Muscle of back (tissue), 11 donors: ENCODE data around the gene DBH. TPM values are rescaled to one million over a fixed set of nuclear protein-coding genes. Genes with fewer than 3 reads are reported as not detected.

ENCODE experiments used
- DNase-seq, 3 donors: peaks; one replicate each; pipeline versions ENCODE4 v3.0.0 to v3.0.0-alpha.2; 2013
- polyA plus RNA-seq, 10 donors: library from polyadenylated mRNA; unstranded; fragments of 120-200 nt; gene quantifications; one replicate each; pipeline ENCODE4 v1.2.1, GENCODE V29; 2013; ENCODE audit not compliant: insufficient read length in 10 of 10

DBH gene
- polyA plus RNA-seq, 10 donors = 0.42 to 0.96 (median 0.63) TPM

GRCh38 chr9:133701321-133701980 is 65.3 kb downstream of the DBH start:
- no peak for DNase-seq

- peak in 2 of 3 donors; percentile 27 to 83 for DNase-seq
Observed at GRCh38 chr9:133701981-133702797, 66.0 kb downstream of the DBH start.

GRCh38 chr9:133702798-133703590 is 66.8 kb downstream of the DBH start:
- no peak for DNase-seq

- DNase-seq = no peak
Observed at GRCh38 chr9:133703591-133704399, 67.6 kb downstream of the DBH start.

- DNase-seq = no peak
Observed at GRCh38 chr9:133704711-133705181, 68.6 kb downstream of the DBH start.

- DNase-seq = no peak
Observed at GRCh38 chr9:133705576-133705975, 69.4 kb downstream of the DBH start.

- no peak for DNase-seq
Observed at GRCh38 chr9:133706307-133707050, 70.3 kb downstream of the DBH start.

GRCh38 chr9:133707065-133707762 is 71.1 kb downstream of the DBH start:
- peak; percentile 39 to 69 (median 48) for DNase-seq

- DNase-seq = no peak
Observed at GRCh38 chr9:133707763-133708245, 71.6 kb downstream of the DBH start.

GRCh38 chr9:133708246-133709014 is 72.3 kb downstream of the DBH start:
- DNase-seq = no peak

Other genes with a start within 250 kb of the DBH start
- gene REXO4, start 218.4 kb upstream of the DBH start, polyA plus RNA-seq = 10 to 100 TPM; 27.8 to 35.3 (median 32.1) TPM
- gene ADAMTS13, start 214.0 kb upstream of the DBH start, polyA plus RNA-seq = 1 to 10 TPM; 3.8 to 8.6 (median 5.9) TPM
- gene CACFD1, start 176.4 kb upstream of the DBH start, polyA plus RNA-seq = 10 to 100 TPM; 10.5 to 17.7 (median 13.8) TPM
- gene SLC2A6, start 157.3 kb upstream of the DBH start, polyA plus RNA-seq = 1 to 10 TPM in 5 of 10 donors, under 1 TPM in 5; 0.76 to 1.5 (median 1.00) TPM
- 10 to 100 TPM; 39.8 to 75.9 (median 49.5) TPM for gene MYMK, start 111.4 kb upstream of the DBH start, polyA plus RNA-seq
- gene ADAMTSL2, start 101.7 kb upstream of the DBH start, polyA plus RNA-seq = 1 to 10 TPM; 1.7 to 6.9 (median 3.5) TPM
- gene FAM163B, start 27.0 kb upstream of the DBH start, polyA plus RNA-seq = under 1 TPM in 2 of 10 donors, not detected in 8; 0.25 to 0.31 TPM
- gene SARDH, start 102.0 kb downstream of the DBH start, polyA plus RNA-seq = 1 to 10 TPM; 3.0 to 7.1 (median 4.6) TPM